ENCODE data around the gene GJB1. TPM values are rescaled to one million over a fixed set of nuclear protein-coding genes. Genes with fewer than 3 reads are reported as not detected.
"Not testable (repeated sequence)": the region's sequence is repeated elsewhere in the genome, so short reads cannot be mapped to it uniquely, and the experiment has no call there.

GJB1 gene
- total RNA-seq, 3 donors from 2014 or later, result 1.8 to 6.9 TPM; not detected in 1

GRCh38 chrX:71178908-71179307 lies 44.1 kb upstream of the GJB1 start:
- peak in 1 of 2 donors; percentile 48 for DNase-seq (ENCODE audit: low spot score in 2 of 2)
- intact Hi-C loops (cut with DNase I; ENCODE audit: low total_unique reads), result no loop called here
- H3K4me1 ChIP-seq, result no peaks in the 10 kb centered on the region
- TF ChIP-seq CTCF (IDR thresholded peaks at IDR 0.05) (peak; percentile 47 to 65 (median 52)), POLR2AphosphoS5 (IDR thresholded peaks at IDR 0.05) (no peak)
- H3K9me3 ChIP-seq, result no peaks in the 10 kb centered on the region
- peaks cover 0 to 32% of the 10 kb centered on the region in 2 donors for H3K27me3 ChIP-seq
- H3K36me3 ChIP-seq, result no peaks in the 10 kb centered on the region
- H3K27ac ChIP-seq, result peak overlapping the region in 1 of 2 donors; percentile 43
- no peak overlapping the region for H3K4me3 ChIP-seq

- H3K27ac ChIP-seq; H3K4me3 ChIP-seq; H3K9me3 ChIP-seq; intact Hi-C loops (cut with DNase I; ENCODE audit: low total_unique reads); H3K4me1 ChIP-seq; DNase-seq (ENCODE audit: low spot score in 2 of 2); H3K36me3 ChIP-seq: not testable (repeated sequence)
- peaks cover 0 to 33% of the 10 kb centered on the region in 2 donors for H3K27me3 ChIP-seq
Measured at GRCh38 chrX:71180579-71181265, 42.3 kb upstream of the GJB1 start.

GRCh38 chrX:71181558-71181909 lies 41.5 kb upstream of the GJB1 start:
- intact Hi-C loops (cut with DNase I; ENCODE audit: low total_unique reads), result no loop called here
- DNase-seq (ENCODE audit: low spot score in 2 of 2), result no peak
- Histone ChIP-seq H3K9me3 (no peaks in the 10 kb centered on the region), H3K36me3 (no peaks in the 10 kb centered on the region), H3K4me1 (no peaks in the 10 kb centered on the region), H3K27ac (peak overlapping the region; percentile 89 to 90), H3K27me3 (peaks cover 0 to 33% of the 10 kb centered on the region in 2 donors), H3K4me3 (peak overlapping the region; percentile 42 to 66 (median 52))
- TF ChIP-seq POLR2AphosphoS5 (IDR thresholded peaks at IDR 0.05) (no peak), CTCF (IDR thresholded peaks at IDR 0.05) (no peak), POLR2A (IDR thresholded peaks at IDR 0.05) (no peak)

GRCh38 chrX:71181910-71182799 lies 40.9 kb upstream of the GJB1 start:
- intact Hi-C loops (cut with DNase I; ENCODE audit: low total_unique reads), result no loop called here
- Histone ChIP-seq H3K4me1 (no peaks in the 10 kb centered on the region), H3K9me3 (no peaks in the 10 kb centered on the region), H3K36me3 (no peaks in the 10 kb centered on the region), H3K27me3 (peaks cover 0 to 33% of the 10 kb centered on the region in 2 donors), H3K27ac (peak overlapping the region; percentile 89 to 90), H3K4me3 (peak overlapping the region; percentile 42 to 66 (median 52))
- peak; percentile 70 to 88 for DNase-seq (ENCODE audit: low spot score in 2 of 2)
- TF ChIP-seq POLR2A (IDR thresholded peaks at IDR 0.05) (peak; percentile 57), POLR2AphosphoS5 (IDR thresholded peaks at IDR 0.05) (peak in 2 of 3 donors; percentile 51 to 76), CTCF (IDR thresholded peaks at IDR 0.05) (no peak)

GRCh38 chrX:71182871-71183270 lies 40.2 kb upstream of the GJB1 start:
- Histone ChIP-seq H3K9me3 (no peaks in the 10 kb centered on the region), H3K4me3 (peak overlapping the region; percentile 42 to 66 (median 52)), H3K4me1 (no peaks in the 10 kb centered on the region), H3K27ac (peak overlapping the region; percentile 86 to 90), H3K27me3 (peaks cover 0 to 33% of the 10 kb centered on the region in 2 donors), H3K36me3 (no peaks in the 10 kb centered on the region)
- DNase-seq (ENCODE audit: low spot score in 2 of 2), result no peak
- intact Hi-C loops (cut with DNase I; ENCODE audit: low total_unique reads), result no loop called here
- TF ChIP-seq CTCF (IDR thresholded peaks at IDR 0.05) (no peak), POLR2AphosphoS5 (IDR thresholded peaks at IDR 0.05) (no peak)

Data from breast epithelium (tissue), 4 donors.